Lower lobe of right lung (tissue), 2 donors: ENCODE measurements around the gene RPL22L1. TPM values are rescaled to one million over a fixed set of nuclear protein-coding genes. Genes with fewer than 3 reads are reported as not detected.
"Not testable (repeated sequence)": the region's sequence is repeated elsewhere in the genome, so short reads cannot be mapped to it uniquely, and the experiment has no call there.

Experiments
- ATAC-seq, 2 donors: fragments of 200-7000 bp; cut with Tn5 transposase; one replicate each; pipeline ENCODE4 v1.9.1; 2020 to 2022; ENCODE audit warnings: mild to moderate bottlenecking in 2 of 2, moderate library complexity in 2 of 2
- DNase-seq: peaks from one replicate; pipeline ENCODE4 v3.0.0-alpha.2; 2020
- H3K27ac ChIP-seq: fragments of 200-600 bp; one replicate; pipeline ENCODE4 v1.8.0; 2022
- H3K27me3 ChIP-seq: fragments of 200-600 bp; one replicate; pipeline ENCODE4 v1.8.0; 2022; ENCODE audit warnings: low read depth
- H3K36me3 ChIP-seq: fragments of 200-600 bp; one replicate; pipeline ENCODE4 v1.8.0; 2022; ENCODE audit warnings: mild to moderate bottlenecking
- H3K4me1 ChIP-seq: fragments of 200-600 bp; one replicate; pipeline ENCODE4 v1.8.0; 2022
- H3K4me3 ChIP-seq: fragments of 200-600 bp; one replicate; pipeline ENCODE4 v1.8.0; 2022; ENCODE audit warnings: mild to moderate bottlenecking
- H3K9me3 ChIP-seq: fragments of 200-600 bp; one replicate; pipeline ENCODE4 v1.8.0; 2022
- intact Hi-C: fragments of 100-400 bp; cut with DNase I; formaldehyde crosslinking; loops from one replicate; pipeline ENCODE4 v1.11.0; 2022
- total RNA-seq: library from RNA; stranded (reverse); fragmentation: NEBNext Ultra II Directional; extraction: Animal tissue kit (Norgen Biotek cat#: 25700); gene quantifications from one replicate; pipeline ENCODE4 v1.2.1, GENCODE V29; 2021
- TF ChIP-seq, protein P1 (sequence below): fragments of 200-600 bp; IDR thresholded peaks from one replicate; pipeline ENCODE4 v1.8.0; 2022; ENCODE audit warnings: antibody characterized with exemption, mild to moderate bottlenecking
- donor health status: DM: no; HTN: yes; CAD: no; lungs with severe emphysema.

The RPL22L1 gene
- total RNA-seq, 1 donor from 2014 or later, result 25.3 TPM

DNA sequence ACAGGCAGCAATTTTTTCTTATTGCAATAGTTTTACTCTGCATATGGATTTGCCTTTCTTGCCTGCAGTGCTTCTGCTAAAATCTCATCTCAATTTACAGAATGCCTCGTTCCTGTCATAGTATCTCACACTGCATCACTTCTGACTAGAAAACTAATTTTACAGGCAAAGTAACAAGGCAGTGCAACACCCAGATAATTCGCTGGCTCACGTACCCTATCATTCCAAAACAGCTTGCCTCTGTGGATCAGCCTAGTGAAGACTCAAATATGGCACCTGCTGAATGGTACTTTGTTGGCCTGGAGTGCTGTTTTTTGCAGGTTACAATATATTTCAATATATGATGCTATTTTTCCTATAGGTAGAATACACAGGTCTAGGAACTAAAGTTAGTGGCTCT, 33.1 kb upstream of the RPL22L1 start:
- DNase-seq (no peak), ATAC-seq (no peak)
- Histone ChIP-seq H3K27ac (no peak overlapping the region), H3K4me1 (peaks cover 9% of the 10 kb centered on the region), H3K4me3 (no peak overlapping the region), H3K36me3 (no peaks in the 10 kb centered on the region), H3K9me3 (no peaks in the 10 kb centered on the region), H3K27me3 (peaks cover 5% of the 10 kb centered on the region)
- TF ChIP-seq, protein P1, sequence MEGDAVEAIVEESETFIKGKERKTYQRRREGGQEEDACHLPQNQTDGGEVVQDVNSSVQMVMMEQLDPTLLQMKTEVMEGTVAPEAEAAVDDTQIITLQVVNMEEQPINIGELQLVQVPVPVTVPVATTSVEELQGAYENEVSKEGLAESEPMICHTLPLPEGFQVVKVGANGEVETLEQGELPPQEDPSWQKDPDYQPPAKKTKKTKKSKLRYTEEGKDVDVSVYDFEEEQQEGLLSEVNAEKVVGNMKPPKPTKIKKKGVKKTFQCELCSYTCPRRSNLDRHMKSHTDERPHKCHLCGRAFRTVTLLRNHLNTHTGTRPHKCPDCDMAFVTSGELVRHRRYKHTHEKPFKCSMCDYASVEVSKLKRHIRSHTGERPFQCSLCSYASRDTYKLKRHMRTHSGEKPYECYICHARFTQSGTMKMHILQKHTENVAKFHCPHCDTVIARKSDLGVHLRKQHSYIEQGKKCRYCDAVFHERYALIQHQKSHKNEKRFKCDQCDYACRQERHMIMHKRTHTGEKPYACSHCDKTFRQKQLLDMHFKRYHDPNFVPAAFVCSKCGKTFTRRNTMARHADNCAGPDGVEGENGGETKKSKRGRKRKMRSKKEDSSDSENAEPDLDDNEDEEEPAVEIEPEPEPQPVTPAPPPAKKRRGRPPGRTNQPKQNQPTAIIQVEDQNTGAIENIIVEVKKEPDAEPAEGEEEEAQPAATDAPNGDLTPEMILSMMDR, result no peak
- intact Hi-C loops, result no loop called here

- DNase-seq (no peak), ATAC-seq (no peak)
- Histone ChIP-seq H3K9me3 (no peaks in the 10 kb centered on the region), H3K4me1 (no peaks in the 10 kb centered on the region), H3K4me3 (no peak overlapping the region), H3K27ac (no peak overlapping the region), H3K27me3 (no peaks in the 10 kb centered on the region), H3K36me3 (no peaks in the 10 kb centered on the region)
- TF ChIP-seq, protein P1, result no peak
- intact Hi-C loops, result no loop called here
Observed at GRCh38 chr3:170899455-170899854, 29.5 kb upstream of the RPL22L1 start.

- H3K27me3 ChIP-seq, result no peaks in the 10 kb centered on the region
- H3K9me3 ChIP-seq, result no peaks in the 10 kb centered on the region
- H3K36me3 ChIP-seq, result no peaks in the 10 kb centered on the region
- H3K4me3 ChIP-seq, result no peak overlapping the region
- intact Hi-C loops, result no loop called here
- TF ChIP-seq, protein P1, result no peak
- DNase-seq, result no peak
- H3K27ac ChIP-seq, result no peak overlapping the region
- no peak for ATAC-seq
- no peaks in the 10 kb centered on the region for H3K4me1 ChIP-seq
Observed at GRCh38 chr3:170897978-170898377, 28.0 kb upstream of the RPL22L1 start.

GRCh38 chr3:170897199-170897598, 27.2 kb upstream of the RPL22L1 start:
- DNase-seq, H3K4me1 ChIP-seq, H3K36me3 ChIP-seq, ATAC-seq, intact Hi-C loops, H3K4me3 ChIP-seq, H3K9me3 ChIP-seq, H3K27me3 ChIP-seq, H3K27ac ChIP-seq: not testable (repeated sequence)

- Histone ChIP-seq H3K4me1 (no peaks in the 10 kb centered on the region), H3K9me3 (no peaks in the 10 kb centered on the region), H3K27ac (no peak overlapping the region), H3K27me3 (no peaks in the 10 kb centered on the region), H3K36me3 (no peaks in the 10 kb centered on the region), H3K4me3 (no peak overlapping the region)
- TF ChIP-seq, protein P1, result no peak
- no peak for DNase-seq
- no peak for ATAC-seq
- intact Hi-C loops, result no loop called here
Observed at GRCh38 chr3:170896781-170897180, 26.8 kb upstream of the RPL22L1 start.

DNA sequence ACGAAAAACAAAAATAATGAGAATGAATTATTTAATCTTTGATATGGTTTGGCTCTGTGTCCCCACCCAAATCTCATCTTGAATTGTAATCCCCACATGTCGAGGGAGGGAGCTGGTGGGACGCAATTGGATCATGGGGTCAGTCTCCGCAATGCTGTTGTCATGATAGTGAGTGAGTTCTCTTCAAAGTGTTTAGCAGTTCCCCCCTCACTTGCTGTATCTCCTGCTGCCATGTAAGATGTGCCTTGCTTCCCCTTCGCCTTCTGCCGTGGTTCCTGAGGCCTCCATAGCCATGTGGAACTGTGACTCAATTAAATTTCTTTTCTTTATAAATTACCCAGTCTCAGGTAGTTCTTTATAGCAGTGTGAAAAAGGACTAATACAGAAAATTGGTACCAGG, 26.3 kb upstream of the RPL22L1 start:
- H3K9me3 ChIP-seq, H3K27me3 ChIP-seq, ATAC-seq, H3K4me1 ChIP-seq, H3K4me3 ChIP-seq, intact Hi-C loops, H3K36me3 ChIP-seq, DNase-seq, H3K27ac ChIP-seq: not testable (repeated sequence)

DNA sequence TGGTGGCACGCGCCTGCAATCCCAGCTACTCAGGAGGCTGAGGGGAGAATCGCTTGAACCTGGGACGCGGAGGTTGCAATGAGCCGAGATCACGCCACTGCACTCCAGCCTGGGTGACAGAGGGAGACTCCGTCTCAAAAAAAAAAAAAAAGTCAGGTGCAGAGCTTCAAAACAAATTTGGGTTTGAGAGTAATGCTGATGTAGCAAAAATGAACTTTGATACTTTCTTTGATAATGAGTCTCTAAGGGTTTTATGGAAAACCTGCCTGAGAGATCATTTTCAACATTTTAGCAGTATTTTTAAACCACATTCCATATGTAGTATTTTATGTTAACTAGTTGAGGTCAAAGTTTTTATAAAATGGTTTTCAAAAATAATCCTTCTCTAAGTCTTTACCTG, 23.9 kb upstream of the RPL22L1 start:
- no peak for DNase-seq
- intact Hi-C loops, result no loop called here
- Histone ChIP-seq H3K36me3 (no peaks in the 10 kb centered on the region), H3K27ac (no peak overlapping the region), H3K4me1 (no peaks in the 10 kb centered on the region), H3K9me3 (no peaks in the 10 kb centered on the region), H3K27me3 (no peaks in the 10 kb centered on the region), H3K4me3 (no peak overlapping the region)
- TF ChIP-seq, protein P1, result no peak
- ATAC-seq, result no peak
